ENCODE measurements around the gene ASXL1.

DNA sequence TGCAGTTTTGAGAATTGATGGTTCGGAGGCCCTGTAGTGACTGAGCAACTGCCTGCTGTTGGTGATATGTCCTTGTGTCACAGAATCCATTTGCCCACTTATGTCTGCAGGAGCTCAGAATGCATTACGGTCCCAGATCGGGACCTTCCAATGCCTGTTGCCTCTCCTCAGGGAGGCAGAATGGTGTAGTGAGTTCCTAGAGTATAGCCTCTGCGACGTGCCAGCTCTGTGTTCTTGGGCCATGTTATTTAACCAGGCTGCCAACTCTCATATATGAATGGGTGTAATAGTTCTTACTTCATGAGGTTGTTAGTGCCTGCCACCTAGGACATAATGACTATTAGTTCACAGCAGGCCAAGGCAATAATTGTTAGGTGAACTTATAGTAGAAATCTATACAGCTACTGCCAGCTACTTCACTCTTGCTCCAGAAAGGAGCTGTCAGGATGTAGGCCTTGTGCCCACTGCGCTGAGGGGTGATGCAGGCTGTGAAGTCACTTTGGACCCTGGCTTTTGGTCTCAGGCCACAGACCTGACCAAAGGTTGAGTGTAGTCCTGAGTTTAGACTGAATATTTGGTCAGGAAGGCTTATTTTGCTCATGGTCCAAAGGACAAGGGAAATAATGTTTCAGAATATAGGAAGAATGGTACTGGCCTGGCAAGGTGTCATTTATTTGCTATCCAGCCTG, 82.1 kb downstream of the ASXL1 start:
- no peak for TF ChIP-seq GATA2 (IDR thresholded peaks at IDR 0.05; ENCODE audit: low read depth, low read length)
- TF ChIP-seq GATA3 (IDR thresholded peaks at IDR 0.05; ENCODE audit: low read depth, low read length) = no peak

All from SH-SY5Y (cell line).